Measurements from ENCODE around the gene KLK1. TPM values are rescaled to one million over a fixed set of nuclear protein-coding genes. Genes with fewer than 3 reads are reported as not detected.
A peak's percentile ranks its signal among the peaks of the same experiment; 100 is the strongest.

KLK1 gene
- total RNA-seq, 1 donor: not detected

GRCh38 chr19:50842130-50842529, 18.5 kb upstream of the KLK1 start:
- no peak overlapping the region for H3K4me3 ChIP-seq (ENCODE audit: insufficient read depth, low read length)
- H3K9me3 ChIP-seq (ENCODE audit: low read depth, low read length): no peaks in the 10 kb centered on the region
- H3K79me2 ChIP-seq (ENCODE audit: insufficient read depth, low read length): no peaks in the 10 kb centered on the region
- no peak overlapping the region for H3K27ac ChIP-seq (ENCODE audit: low read depth, low read length)
- no peak overlapping the region for H3K4me2 ChIP-seq (ENCODE audit: insufficient read depth, low read length)
- no peak for TF ChIP-seq CTCF (IDR thresholded peaks at IDR 0.05; ENCODE audit: extremely low read depth, low read depth, low read length)
- peak; percentile 37 for DNase-seq (ENCODE audit: insufficient read length, low spot score, missing footprints)
- H3K27me3 ChIP-seq (ENCODE audit: insufficient read depth, low read length): no peaks in the 10 kb centered on the region
- no peaks in the 10 kb centered on the region for H3K36me3 ChIP-seq (ENCODE audit: insufficient read depth, low read length)
- H2AFZ ChIP-seq (ENCODE audit: low read length): no peak overlapping the region
- no peaks in the 10 kb centered on the region for H3K4me1 ChIP-seq (ENCODE audit: insufficient read depth, low read length)
- no peaks in the 10 kb centered on the region for H4K20me1 ChIP-seq (ENCODE audit: insufficient read depth, low read length)

- Histone ChIP-seq H3K4me2 (ENCODE audit: insufficient read depth, low read length) (no peak overlapping the region), H3K27me3 (ENCODE audit: insufficient read depth, low read length) (peaks cover 7% of the 10 kb centered on the region), H3K79me2 (ENCODE audit: insufficient read depth, low read length) (no peaks in the 10 kb centered on the region), H3K4me1 (ENCODE audit: insufficient read depth, low read length) (peaks cover 5% of the 10 kb centered on the region), H4K20me1 (ENCODE audit: insufficient read depth, low read length) (no peaks in the 10 kb centered on the region), H2AFZ (ENCODE audit: low read length) (no peak overlapping the region), H3K27ac (ENCODE audit: low read depth, low read length) (no peak overlapping the region), H3K36me3 (ENCODE audit: insufficient read depth, low read length) (no peaks in the 10 kb centered on the region), H3K9me3 (ENCODE audit: low read depth, low read length) (no peaks in the 10 kb centered on the region), H3K4me3 (ENCODE audit: insufficient read depth, low read length) (no peak overlapping the region)
- no peak for TF ChIP-seq CTCF (IDR thresholded peaks at IDR 0.05; ENCODE audit: extremely low read depth, low read depth, low read length)
- DNase-seq (ENCODE audit: insufficient read length, low spot score, missing footprints): no peak
These were observed 16.4 kb upstream of the KLK1 start for GRCh38 chr19:50839712-50840655.

GRCh38 chr19:50838239-50838638, 14.7 kb upstream of the KLK1 start:
- H3K4me1 ChIP-seq (ENCODE audit: insufficient read depth, low read length): peaks cover 5% of the 10 kb centered on the region
- peak; percentile 90 for DNase-seq (ENCODE audit: insufficient read length, low spot score, missing footprints)
- H3K79me2 ChIP-seq (ENCODE audit: insufficient read depth, low read length): no peaks in the 10 kb centered on the region
- H3K9me3 ChIP-seq (ENCODE audit: low read depth, low read length): no peaks in the 10 kb centered on the region
- peaks cover 7% of the 10 kb centered on the region for H3K27me3 ChIP-seq (ENCODE audit: insufficient read depth, low read length)
- no peaks in the 10 kb centered on the region for H3K36me3 ChIP-seq (ENCODE audit: insufficient read depth, low read length)
- no peak for TF ChIP-seq CTCF (IDR thresholded peaks at IDR 0.05; ENCODE audit: extremely low read depth, low read depth, low read length)
- no peak overlapping the region for H3K4me3 ChIP-seq (ENCODE audit: insufficient read depth, low read length)
- no peak overlapping the region for H3K27ac ChIP-seq (ENCODE audit: low read depth, low read length)
- no peaks in the 10 kb centered on the region for H4K20me1 ChIP-seq (ENCODE audit: insufficient read depth, low read length)
- H2AFZ ChIP-seq (ENCODE audit: low read length): no peak overlapping the region
- H3K4me2 ChIP-seq (ENCODE audit: insufficient read depth, low read length): no peak overlapping the region

- Histone ChIP-seq H3K4me2 (ENCODE audit: insufficient read depth, low read length) (no peak overlapping the region), H2AFZ (ENCODE audit: low read length) (no peak overlapping the region), H3K79me2 (ENCODE audit: insufficient read depth, low read length) (no peaks in the 10 kb centered on the region), H3K27ac (ENCODE audit: low read depth, low read length) (no peak overlapping the region), H3K27me3 (ENCODE audit: insufficient read depth, low read length) (peaks cover 7% of the 10 kb centered on the region), H3K4me1 (ENCODE audit: insufficient read depth, low read length) (peaks cover 5% of the 10 kb centered on the region), H3K9me3 (ENCODE audit: low read depth, low read length) (no peaks in the 10 kb centered on the region), H3K4me3 (ENCODE audit: insufficient read depth, low read length) (no peak overlapping the region), H3K36me3 (ENCODE audit: insufficient read depth, low read length) (no peaks in the 10 kb centered on the region), H4K20me1 (ENCODE audit: insufficient read depth, low read length) (no peaks in the 10 kb centered on the region)
- no peak for DNase-seq (ENCODE audit: insufficient read length, low spot score, missing footprints)
- TF ChIP-seq CTCF (IDR thresholded peaks at IDR 0.05; ENCODE audit: extremely low read depth, low read depth, low read length): no peak
These were observed 13.7 kb upstream of the KLK1 start for GRCh38 chr19:50837300-50837699.
